NCI-H460 (cell line): ENCODE data around the gene PAK4. TPM values are rescaled to one million over a fixed set of nuclear protein-coding genes. Genes with fewer than 3 reads are reported as not detected.
A peak's percentile ranks its signal among the peaks of the same experiment; 100 is the strongest.
"Not testable (repeated sequence)": the region's sequence is repeated elsewhere in the genome, so short reads cannot be mapped to it uniquely, and the experiment has no call there.

Experiments
- DNase-seq: peaks from one replicate; pipeline ENCODE4 v3.0.0-alpha.2; 2016; ENCODE audit warnings: low read depth; ENCODE audit errors: extremely low read depth
- polyA plus RNA-seq: library from polyadenylated mRNA; depleted of rRNA; stranded (reverse); fragments of >200 nt; gene quantifications from 2 replicates; pipeline ENCODE4 v1.2.3, GENCODE V29; 2014; cell fraction: nucleus; rRNA removed
- total RNA-seq: library from RNA; depleted of rRNA; stranded (reverse); fragments of >200 nt; shearing (Covaris generic); gene quantifications from 2 replicates; pipeline ENCODE4 v1.2.3, GENCODE V29; 2014; rRNA removed

Gene PAK4
- total RNA-seq = 4.4 and 7.2 TPM in 2 replicates
- 5.5 and 13.3 TPM in 2 replicates for polyA plus RNA-seq

GRCh38 chr19:39125554-39126311, at the start of gene PAK4:
Gene PAK4, plus strand, starts transcription at chr19:39125786. Its CDS starts 43,768 bp downstream, at chr19:39169554.
- DNase-seq = peak; percentile 94

DNA sequence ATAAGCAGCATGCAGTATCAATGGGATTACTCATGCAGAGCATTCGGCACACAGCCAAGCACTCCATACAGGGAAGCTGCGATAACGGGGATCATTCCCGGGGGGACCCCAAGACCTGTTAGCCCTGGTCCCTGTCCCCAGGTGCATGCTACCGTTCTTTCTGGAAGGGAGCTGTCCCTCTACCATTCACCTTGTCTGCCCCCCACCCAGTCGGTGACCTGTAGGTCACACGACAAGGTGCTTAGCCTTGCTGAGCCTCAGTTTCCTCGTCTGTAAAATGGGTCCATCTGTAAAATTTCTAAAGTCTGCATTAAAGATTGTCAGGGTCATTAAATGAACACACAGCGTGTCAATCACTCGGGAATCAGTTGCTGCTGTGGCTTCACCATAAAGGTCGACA, 48.3 kb upstream of the PAK4 start:
- no peak for DNase-seq

- DNase-seq = peak; percentile 88
Measured at GRCh38 chr19:39078436-39079200, 47.0 kb upstream of the PAK4 start.

- no peak for DNase-seq
Measured at GRCh38 chr19:39080431-39080830, 45.2 kb upstream of the PAK4 start.

DNA sequence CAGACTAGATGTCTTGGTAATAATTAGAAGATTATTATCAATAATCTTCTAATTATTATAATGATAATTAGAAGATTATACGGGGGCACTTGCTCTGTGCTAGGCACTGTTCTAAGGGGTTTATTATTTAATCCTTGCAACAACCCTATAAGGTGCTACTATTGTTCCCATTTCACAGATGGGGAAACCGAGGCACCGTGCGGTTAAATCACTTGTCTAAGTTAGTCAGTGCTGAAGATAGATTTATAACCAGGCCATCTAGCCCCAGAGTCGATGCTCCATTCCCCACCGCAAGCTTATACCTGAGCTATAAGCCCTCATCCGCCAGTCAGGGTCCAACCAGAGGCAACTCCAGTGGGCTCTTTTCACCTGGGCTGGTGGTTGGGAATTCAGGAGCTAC, 43.4 kb upstream of the PAK4 start:
- no peak for DNase-seq

DNA sequence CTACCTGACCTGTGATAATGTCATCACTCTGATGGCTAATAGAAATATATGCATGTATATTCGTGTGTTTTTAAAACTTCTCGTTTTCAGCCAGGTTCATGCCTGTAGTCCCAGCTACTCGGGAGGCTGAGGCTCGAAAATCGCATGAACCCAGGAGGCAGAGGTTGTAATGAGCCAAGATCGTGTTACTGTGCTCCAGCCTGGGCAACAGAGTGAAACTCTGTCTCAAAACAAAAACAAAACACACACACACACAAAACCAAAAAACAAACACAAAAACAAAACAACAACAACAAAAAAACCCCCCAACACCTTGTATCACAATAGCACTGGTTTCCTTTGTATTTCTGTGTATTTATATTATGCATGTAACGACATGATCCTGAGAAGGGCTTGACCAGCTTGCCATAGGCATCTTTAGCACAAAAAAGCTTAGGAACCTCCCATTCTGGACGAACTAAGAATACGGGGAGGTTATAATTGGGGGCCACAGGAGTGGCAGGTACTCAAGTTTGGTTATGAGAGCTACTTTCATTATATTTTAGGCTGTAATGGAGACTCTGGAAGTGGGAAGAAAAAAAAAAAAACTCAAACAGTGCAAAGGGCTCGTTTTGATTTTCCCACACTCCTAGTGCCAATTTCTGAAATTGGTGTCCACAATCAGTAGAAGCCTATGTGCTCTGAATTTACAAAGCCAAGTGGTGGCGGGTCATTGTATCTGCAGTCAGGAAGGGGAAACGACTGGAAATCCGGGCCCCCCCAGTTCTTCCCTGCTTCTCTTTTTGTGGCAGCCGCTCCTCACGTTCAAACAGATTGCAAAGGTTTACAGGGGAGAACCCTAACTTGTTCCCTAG, 42.6 kb upstream of the PAK4 start:
- DNase-seq = no peak

DNA sequence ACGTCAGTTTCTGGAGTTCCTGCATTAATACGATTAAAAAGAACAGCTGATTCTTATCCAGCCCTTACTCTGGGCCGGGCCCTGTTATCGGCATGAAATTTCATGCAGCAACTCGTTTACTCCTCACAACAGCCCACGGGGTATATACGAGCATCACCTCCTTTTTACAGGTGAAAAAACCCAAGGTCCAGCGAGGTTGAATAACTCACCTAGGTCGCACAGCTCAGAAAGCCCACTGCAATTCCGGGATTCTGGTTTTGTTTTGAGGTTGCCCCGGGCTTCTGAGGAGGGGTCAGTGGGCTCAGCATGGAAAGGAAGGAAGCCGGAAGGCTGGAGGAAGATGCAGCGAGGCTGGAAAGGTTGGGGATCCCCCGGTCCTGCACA, 42.0 kb upstream of the PAK4 start:
- no peak for DNase-seq

DNA sequence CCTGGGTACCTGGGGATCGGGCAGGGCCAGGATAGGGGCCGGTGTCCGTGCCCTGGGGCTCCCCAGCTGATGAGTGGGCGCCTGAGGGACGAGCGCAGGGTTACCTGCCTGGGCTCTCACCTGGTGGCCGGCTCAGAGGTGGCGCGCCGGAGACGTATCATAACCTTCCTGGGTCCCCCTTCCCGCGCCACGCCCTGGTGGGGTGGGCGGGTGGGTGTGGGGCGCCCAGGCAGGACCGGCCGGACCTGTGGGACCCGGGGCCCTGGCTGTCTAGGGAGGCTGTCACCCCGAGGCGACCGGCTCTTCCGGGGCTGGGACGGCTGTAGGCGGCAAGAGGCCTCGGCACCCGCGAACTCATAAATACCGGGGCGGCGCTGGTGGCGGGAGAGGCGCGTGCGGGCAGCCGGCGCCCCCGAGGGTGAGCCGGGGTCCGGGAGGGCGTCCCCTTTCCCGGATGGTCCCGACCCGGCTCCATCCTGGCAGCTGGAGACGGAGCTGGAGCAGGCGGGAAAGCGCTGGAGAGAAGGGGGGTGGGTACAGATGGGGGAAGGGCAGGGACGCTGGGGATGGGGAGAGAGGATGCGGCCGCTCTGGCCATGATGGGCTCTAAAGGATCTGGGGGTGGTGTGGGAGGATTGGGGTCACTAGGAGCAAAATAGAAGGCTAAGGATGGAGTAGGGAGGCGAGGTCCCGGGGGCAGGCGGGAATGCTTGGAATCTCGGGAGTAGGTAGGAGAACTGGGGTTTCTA, 41.4 kb upstream of the PAK4 start, which contains the start of gene ACP7:
Gene ACP7 (plus strand): TSS at position 386 of the 749 bp plus-strand sequence. CDS start 902 bp downstream, outside the sequence.
- DNase-seq = no peak

GRCh38 chr19:39084732-39085080, 40.9 kb upstream of the PAK4 start:
- no peak for DNase-seq

- no peak for DNase-seq
Measured at GRCh38 chr19:39085392-39085791, 40.2 kb upstream of the PAK4 start.

DNA sequence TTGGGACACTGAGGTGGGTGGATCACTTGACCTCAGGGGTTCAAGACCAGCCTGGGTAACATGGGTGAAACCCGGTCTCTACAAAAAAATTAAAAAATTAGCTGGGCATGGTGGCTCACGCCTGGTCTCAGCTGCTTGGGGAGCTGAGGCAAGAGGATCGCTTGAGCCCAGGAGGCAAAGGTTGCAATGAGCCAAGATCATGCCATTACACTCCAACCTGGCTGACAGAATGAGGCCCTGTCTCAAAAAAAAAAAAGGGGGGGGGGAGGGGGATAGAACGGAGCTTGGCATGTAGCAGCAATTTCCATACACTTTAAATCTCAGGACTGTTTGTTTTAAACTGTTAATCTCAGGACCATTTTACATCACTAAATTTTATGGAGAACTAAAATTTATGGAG, 39.2 kb upstream of the PAK4 start:
- no peak for DNase-seq

DNA sequence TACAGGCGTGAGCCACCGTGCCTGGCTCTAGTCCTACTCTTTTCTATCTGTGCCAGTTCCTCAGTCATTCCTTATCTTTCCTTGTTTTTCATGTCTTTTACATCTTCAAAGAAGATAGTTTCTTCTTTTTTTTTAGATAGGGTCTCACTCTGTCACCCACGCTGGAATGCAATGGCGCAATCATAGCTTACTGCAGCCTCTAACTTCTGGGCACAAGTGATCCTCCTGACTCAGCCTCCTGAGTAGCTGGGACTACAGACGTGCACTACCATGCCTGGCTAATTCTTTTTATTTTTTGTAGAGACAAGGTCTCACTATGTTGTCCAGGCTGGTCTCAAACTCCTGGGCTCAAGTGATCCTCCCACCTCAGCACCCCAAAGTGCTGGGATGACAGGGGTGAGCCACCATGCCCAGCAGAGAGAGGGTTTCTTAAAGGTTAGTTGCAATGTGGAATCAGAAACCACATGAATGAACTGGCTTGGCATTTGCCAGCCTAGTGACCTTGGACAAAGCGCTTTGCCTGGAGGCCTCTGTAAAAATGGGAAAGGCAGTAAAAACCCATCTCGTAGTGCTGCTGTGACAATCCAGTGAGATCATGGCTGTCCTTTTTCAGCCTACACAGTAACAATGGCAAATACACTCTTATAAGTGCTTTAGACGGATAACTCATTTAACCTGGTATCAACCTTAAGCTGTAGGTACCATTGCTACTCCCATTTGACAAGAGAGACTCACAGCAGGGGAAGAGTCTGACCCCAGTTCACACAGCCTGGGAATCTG, 37.5 kb upstream of the PAK4 start:
- DNase-seq = no peak

- not testable (repeated sequence) for DNase-seq
Measured at GRCh38 chr19:39090016-39090415, 35.6 kb upstream of the PAK4 start.

- DNase-seq = no peak
Measured at GRCh38 chr19:39090881-39091280, 34.7 kb upstream of the PAK4 start.

DNA sequence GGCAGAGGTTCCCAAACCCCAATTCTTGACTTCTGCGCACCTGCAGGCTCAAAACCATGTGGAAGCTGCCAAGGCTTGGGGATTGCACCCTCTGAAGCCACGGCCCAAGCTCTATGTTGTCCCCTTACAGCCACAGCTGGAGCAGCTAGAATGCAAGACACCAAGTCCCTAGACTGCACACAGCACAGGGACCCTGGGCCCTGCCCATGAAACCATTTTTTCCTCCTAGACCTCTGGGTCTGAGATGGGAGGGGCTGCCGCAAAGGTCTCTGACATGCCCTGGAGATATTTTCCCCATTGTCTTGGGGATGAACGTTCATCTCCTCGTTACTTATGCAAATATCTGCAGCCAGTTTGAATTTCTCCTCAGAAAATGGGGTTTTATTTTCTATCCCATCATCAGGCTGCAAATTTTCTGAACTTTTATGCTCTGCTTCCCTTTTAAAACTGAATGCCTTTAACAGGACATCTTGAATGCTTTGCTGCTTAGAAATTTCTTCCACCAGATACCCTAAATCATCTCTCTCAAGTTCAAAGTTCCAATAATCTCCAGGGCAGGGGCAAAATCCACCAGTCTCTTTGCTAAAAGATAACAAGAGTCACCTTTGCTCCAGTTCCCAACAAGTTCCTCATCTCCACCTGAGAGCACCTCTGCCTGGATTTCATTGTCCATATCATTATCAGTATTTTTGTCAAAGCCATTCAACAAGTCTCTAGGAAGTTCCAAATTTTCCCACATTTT, 29.6 kb upstream of the PAK4 start:
- DNase-seq = not testable (repeated sequence)

DNA sequence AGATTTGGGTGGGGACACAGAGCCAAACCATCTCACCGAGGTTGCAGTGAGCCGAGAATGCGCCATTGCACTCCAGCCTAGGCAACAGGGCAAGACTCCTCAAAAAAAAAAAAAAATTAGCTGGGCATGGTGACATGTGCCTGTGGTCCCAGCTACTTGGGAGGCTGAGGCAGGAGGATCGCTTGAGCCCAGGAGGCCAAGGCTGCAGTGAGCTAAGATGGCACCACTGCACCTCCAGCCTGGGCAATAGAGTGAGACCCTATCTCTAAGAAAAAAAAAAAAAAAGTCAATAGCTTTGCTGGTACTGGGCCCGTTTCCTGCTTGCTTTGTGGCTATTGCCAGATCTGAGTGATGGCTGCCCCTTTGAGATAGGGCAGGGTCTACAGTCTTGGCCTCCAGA, 28.3 kb upstream of the PAK4 start:
- no peak for DNase-seq

DNA sequence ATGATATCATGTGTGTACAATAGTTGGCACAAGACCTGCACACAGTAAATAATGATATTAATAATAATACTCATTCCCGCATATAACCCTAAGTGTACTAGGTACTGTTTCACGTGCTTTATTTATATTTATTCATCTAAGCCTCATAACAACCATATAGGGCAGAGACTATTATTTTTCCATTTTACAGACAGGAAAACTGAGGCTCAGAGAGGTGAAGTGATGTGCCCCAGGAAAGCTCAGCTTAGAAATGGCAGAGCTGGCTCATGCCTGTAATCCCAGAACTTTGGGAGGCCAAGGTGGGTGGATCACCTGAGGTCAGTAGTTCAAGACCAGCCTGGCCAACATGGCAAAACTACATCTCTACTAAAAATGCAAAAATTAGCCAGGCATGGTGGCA, 27.9 kb upstream of the PAK4 start:
- DNase-seq = no peak

GRCh38 chr19:39098365-39099269, 27.0 kb upstream of the PAK4 start:
- no peak for DNase-seq
